Central memory CD8-positive, alpha-beta T cell (primary cell): ENCODE results near the gene MAP1LC3A.

ENCODE experiments used
- ATAC-seq: fragments of 150-1000 bp; cut with Tn5 transposase; replicated peaks from 2 replicates; pipeline ENCODE4 v1.10.0; 2022; ENCODE audit warnings: mild to moderate bottlenecking, moderate FRiP score, moderate number of reproducible peaks; ENCODE audit not compliant: poor library complexity, severe bottlenecking; ENCODE audit errors: extremely low read depth
- DNase-seq, 2 donors: peaks; one replicate each; pipeline ENCODE4 v3.0.0; 2021; ENCODE audit warnings: low spot score in 2 of 2
- H3K27ac Mint-ChIP-seq: one replicate; pipeline ENCODE4 v1.8.0; 2022; ENCODE audit warnings: low read depth, mild to moderate bottlenecking, moderate library complexity, mixed read lengths
- H3K27me3 Mint-ChIP-seq: one replicate; pipeline ENCODE4 v1.8.0; 2022; ENCODE audit warnings: mixed read lengths
- H3K36me3 Mint-ChIP-seq: one replicate; pipeline ENCODE4 v1.8.0; 2022; ENCODE audit warnings: mild to moderate bottlenecking, moderate library complexity, mixed read lengths; ENCODE audit not compliant: insufficient read depth
- H3K4me1 Mint-ChIP-seq: one replicate; pipeline ENCODE4 v1.8.0; 2022; ENCODE audit warnings: mixed read lengths
- H3K4me3 Mint-ChIP-seq: one replicate; pipeline ENCODE4 v1.8.0; 2022; ENCODE audit warnings: mild to moderate bottlenecking, moderate library complexity, mixed read lengths
- H3K9me3 Mint-ChIP-seq: one replicate; pipeline ENCODE4 v1.8.0; 2022; ENCODE audit warnings: mixed read lengths

Gene MAP1LC3A

GRCh38 chr20:34534391-34535165 is 23.9 kb upstream of the MAP1LC3A start:
- Mint-ChIP-seq H3K4me3 (no peak overlapping the region), H3K27me3 (no peaks in the 10 kb centered on the region), H3K9me3 (no peaks in the 10 kb centered on the region), H3K4me1 (peaks cover 26% of the 10 kb centered on the region), H3K36me3 (peaks cover 37% of the 10 kb centered on the region), H3K27ac (no peak overlapping the region)
- no peak for ATAC-seq
- no peak for DNase-seq

- ATAC-seq (no peak), DNase-seq (no peak)
- Mint-ChIP-seq H3K27ac (no peak overlapping the region), H3K9me3 (no peaks in the 10 kb centered on the region), H3K36me3 (peaks cover 32% of the 10 kb centered on the region), H3K4me3 (no peak overlapping the region), H3K27me3 (no peaks in the 10 kb centered on the region), H3K4me1 (peaks cover 29% of the 10 kb centered on the region)
These were observed 23.1 kb upstream of the MAP1LC3A start for GRCh38 chr20:34535301-34535840.

- H3K36me3 Mint-ChIP-seq = peaks cover 33% of the 10 kb centered on the region
- ATAC-seq (no peak), DNase-seq (no peak)
- H3K27ac Mint-ChIP-seq = no peak overlapping the region
- H3K4me1 Mint-ChIP-seq = peaks cover 29% of the 10 kb centered on the region
- H3K4me3 Mint-ChIP-seq = no peak overlapping the region
- no peaks in the 10 kb centered on the region for H3K27me3 Mint-ChIP-seq
- no peaks in the 10 kb centered on the region for H3K9me3 Mint-ChIP-seq
These were observed 22.7 kb upstream of the MAP1LC3A start for GRCh38 chr20:34535857-34536256.

- H3K4me3 Mint-ChIP-seq = no peak overlapping the region
- peaks cover 34% of the 10 kb centered on the region for H3K36me3 Mint-ChIP-seq
- ATAC-seq = no peak
These were observed 21.6 kb upstream of the MAP1LC3A start for GRCh38 chr20:34536798-34537394.

GRCh38 chr20:34537651-34538050 is 20.9 kb upstream of the MAP1LC3A start:
- Mint-ChIP-seq H3K27ac (no peak overlapping the region), H3K27me3 (no peaks in the 10 kb centered on the region), H3K4me3 (no peak overlapping the region), H3K36me3 (peaks cover 34% of the 10 kb centered on the region), H3K9me3 (no peaks in the 10 kb centered on the region), H3K4me1 (peaks cover 31% of the 10 kb centered on the region)
- DNase-seq = no peak
- no peak for ATAC-seq

More at GRCh38 chr20:34536798-34537394, 21.6 kb upstream of the MAP1LC3A start:
- DNase-seq = no peak
- Mint-ChIP-seq H3K4me1 (peaks cover 29% of the 10 kb centered on the region), H3K27ac (no peak overlapping the region), H3K27me3 (no peaks in the 10 kb centered on the region), H3K9me3 (no peaks in the 10 kb centered on the region)

GRCh38 chr20:34538671-34539123 is 19.8 kb upstream of the MAP1LC3A start:
- Mint-ChIP-seq H3K27ac (peak overlapping the region; percentile 29), H3K36me3 (peaks cover 34% of the 10 kb centered on the region), H3K9me3 (no peaks in the 10 kb centered on the region), H3K27me3 (no peaks in the 10 kb centered on the region), H3K4me3 (no peak overlapping the region), H3K4me1 (peaks cover 31% of the 10 kb centered on the region)
- ATAC-seq (no peak), DNase-seq (peak in 1 of 2 donors; percentile 35)

GRCh38 chr20:34539756-34540155 is 18.8 kb upstream of the MAP1LC3A start:
- DNase-seq (no peak), ATAC-seq (no peak)
- Mint-ChIP-seq H3K36me3 (peaks cover 29% of the 10 kb centered on the region), H3K27me3 (no peaks in the 10 kb centered on the region), H3K27ac (no peak overlapping the region), H3K4me1 (peaks cover 29% of the 10 kb centered on the region), H3K9me3 (no peaks in the 10 kb centered on the region), H3K4me3 (no peak overlapping the region)

- peak; percentile 61 for ATAC-seq
- Mint-ChIP-seq H3K27ac (peak overlapping the region; percentile 97), H3K36me3 (peaks cover 23% of the 10 kb centered on the region)
These were observed 17.8 kb upstream of the MAP1LC3A start for GRCh38 chr20:34540596-34541263.

GRCh38 chr20:34541264-34541901 is 17.1 kb upstream of the MAP1LC3A start:
- ATAC-seq = peak; percentile 80
- Mint-ChIP-seq H3K9me3 (no peaks in the 10 kb centered on the region), H3K4me3 (peak overlapping the region; percentile 54), H3K27me3 (no peaks in the 10 kb centered on the region), H3K27ac (peak overlapping the region; percentile 97), H3K4me1 (peaks cover 30% of the 10 kb centered on the region), H3K36me3 (peaks cover 20% of the 10 kb centered on the region)
- peak in 1 of 2 donors; percentile 19 for DNase-seq

More at GRCh38 chr20:34540596-34541263, 17.8 kb upstream of the MAP1LC3A start:
- H3K9me3 Mint-ChIP-seq = no peaks in the 10 kb centered on the region
- peak overlapping the region; percentile 54 for H3K4me3 Mint-ChIP-seq
- no peak for DNase-seq
- H3K27me3 Mint-ChIP-seq = no peaks in the 10 kb centered on the region
- peaks cover 30% of the 10 kb centered on the region for H3K4me1 Mint-ChIP-seq

GRCh38 chr20:34541917-34542316 is 16.6 kb upstream of the MAP1LC3A start:
- ATAC-seq (no peak), DNase-seq (no peak)
- Mint-ChIP-seq H3K9me3 (no peaks in the 10 kb centered on the region), H3K36me3 (peaks cover 15% of the 10 kb centered on the region), H3K4me1 (peaks cover 30% of the 10 kb centered on the region), H3K27ac (peak overlapping the region; percentile 97), H3K4me3 (peak overlapping the region; percentile 54), H3K27me3 (no peaks in the 10 kb centered on the region)

GRCh38 chr20:34542439-34542838 is 16.1 kb upstream of the MAP1LC3A start:
- no peak for DNase-seq
- H3K27me3 Mint-ChIP-seq = no peaks in the 10 kb centered on the region
- no peak overlapping the region for H3K27ac Mint-ChIP-seq
- peaks cover 30% of the 10 kb centered on the region for H3K4me1 Mint-ChIP-seq
- peaks cover 14% of the 10 kb centered on the region for H3K36me3 Mint-ChIP-seq
- H3K4me3 Mint-ChIP-seq = no peak overlapping the region
- H3K9me3 Mint-ChIP-seq = no peaks in the 10 kb centered on the region
- no peak for ATAC-seq

- H3K27ac Mint-ChIP-seq = no peak overlapping the region
These were observed 15.0 kb upstream of the MAP1LC3A start for GRCh38 chr20:34543463-34544056.

More at GRCh38 chr20:34543463-34544056, 15.0 kb upstream of the MAP1LC3A start:
- no peaks in the 10 kb centered on the region for H3K9me3 Mint-ChIP-seq
- H3K4me1 Mint-ChIP-seq = peaks cover 30% of the 10 kb centered on the region
- DNase-seq (no peak), ATAC-seq (no peak)
- H3K27me3 Mint-ChIP-seq = no peaks in the 10 kb centered on the region
- H3K36me3 Mint-ChIP-seq = peaks cover 14% of the 10 kb centered on the region
- no peak overlapping the region for H3K4me3 Mint-ChIP-seq
